Right atrium auricular region (tissue), 2 donors: ENCODE results near the gene FGF14. TPM values are rescaled to one million over a fixed set of nuclear protein-coding genes. Genes with fewer than 3 reads are reported as not detected.

Experiments
- DNase-seq: peaks from one replicate; pipeline ENCODE4 v3.0.0-alpha.2; 2019; ENCODE audit warnings: low spot score
- H3K27ac ChIP-seq, 2 donors: fragments of 200-600 bp; sonication (generic); 1 replicate in 1 of 2; 2 replicates in 1 of 2; pipeline ENCODE4 v1.5.1; 2016 to 2019
- H3K27me3 ChIP-seq, 2 donors: fragments of 200-600 bp; sonication (generic); one replicate each; pipeline versions ENCODE4 v1.5.1 to v1.6.0; 2017 to 2019
- H3K36me3 ChIP-seq: fragments of 200-600 bp; sonication (generic); one replicate; pipeline ENCODE4 v1.5.1; 2016
- H3K4me1 ChIP-seq, 2 donors: fragments of 200-600 bp; sonication (generic); one replicate each; pipeline versions ENCODE4 v1.5.1 to v1.6.0; 2017 to 2019
- H3K4me3 ChIP-seq, 2 donors: fragments of 200-600 bp; sonication (generic); 1 replicate in 1 of 2; 2 replicates in 1 of 2; pipeline ENCODE4 v1.5.1; 2017 to 2019; ENCODE audit warnings: mild to moderate bottlenecking in 1 of 2, moderate library complexity in 1 of 2
- H3K9me3 ChIP-seq, 2 donors: fragments of 200-600 bp; sonication (generic); one replicate each; pipeline ENCODE4 v1.5.1; 2019
- total RNA-seq, 2 donors: library from RNA; depleted of rRNA; stranded (reverse); fragments of >200 nt; gene quantifications; one replicate each; pipeline ENCODE4 v1.1.0, GENCODE V29; 2016
- TF ChIP-seq, protein P1 (sequence below), 2 donors: fragments of 200-600 bp; sonication (generic); IDR thresholded peaks; one replicate each; pipeline ENCODE4 v1.5.1; 2019; ENCODE audit warnings: antibody characterized with exemption in 2 of 2

The FGF14 gene
- total RNA-seq, 2 donors from 2014 or later: 1.3 to 1.7 TPM

- Histone ChIP-seq H3K9me3 (no peaks in the 10 kb centered on the region), H3K36me3 (no peaks in the 10 kb centered on the region), H3K27ac (no peak overlapping the region), H3K27me3 (no peaks in the 10 kb centered on the region), H3K4me3 (no peak overlapping the region), H3K4me1 (no peaks in the 10 kb centered on the region)
- TF ChIP-seq, protein P1, sequence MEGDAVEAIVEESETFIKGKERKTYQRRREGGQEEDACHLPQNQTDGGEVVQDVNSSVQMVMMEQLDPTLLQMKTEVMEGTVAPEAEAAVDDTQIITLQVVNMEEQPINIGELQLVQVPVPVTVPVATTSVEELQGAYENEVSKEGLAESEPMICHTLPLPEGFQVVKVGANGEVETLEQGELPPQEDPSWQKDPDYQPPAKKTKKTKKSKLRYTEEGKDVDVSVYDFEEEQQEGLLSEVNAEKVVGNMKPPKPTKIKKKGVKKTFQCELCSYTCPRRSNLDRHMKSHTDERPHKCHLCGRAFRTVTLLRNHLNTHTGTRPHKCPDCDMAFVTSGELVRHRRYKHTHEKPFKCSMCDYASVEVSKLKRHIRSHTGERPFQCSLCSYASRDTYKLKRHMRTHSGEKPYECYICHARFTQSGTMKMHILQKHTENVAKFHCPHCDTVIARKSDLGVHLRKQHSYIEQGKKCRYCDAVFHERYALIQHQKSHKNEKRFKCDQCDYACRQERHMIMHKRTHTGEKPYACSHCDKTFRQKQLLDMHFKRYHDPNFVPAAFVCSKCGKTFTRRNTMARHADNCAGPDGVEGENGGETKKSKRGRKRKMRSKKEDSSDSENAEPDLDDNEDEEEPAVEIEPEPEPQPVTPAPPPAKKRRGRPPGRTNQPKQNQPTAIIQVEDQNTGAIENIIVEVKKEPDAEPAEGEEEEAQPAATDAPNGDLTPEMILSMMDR (IDR thresholded peaks at IDR 0.05): no peak
- DNase-seq: no peak
Measured at GRCh38 chr13:101875091-101875490, 526.8 kb downstream of the FGF14 start.

GRCh38 chr13:101869553-101869952, 532.3 kb downstream of the FGF14 start:
- no peak overlapping the region for H3K4me3 ChIP-seq
- H3K36me3 ChIP-seq: no peaks in the 10 kb centered on the region
- no peak for DNase-seq
- no peaks in the 10 kb centered on the region for H3K9me3 ChIP-seq
- H3K4me1 ChIP-seq: no peaks in the 10 kb centered on the region
- no peaks in the 10 kb centered on the region for H3K27me3 ChIP-seq
- H3K27ac ChIP-seq: peak overlapping the region in 1 of 2 donors; percentile 82
- TF ChIP-seq, protein P1 (IDR thresholded peaks at IDR 0.05): no peak

GRCh38 chr13:101868585-101869469, 533.0 kb downstream of the FGF14 start:
- H3K4me1 ChIP-seq: no peaks in the 10 kb centered on the region
- no peaks in the 10 kb centered on the region for H3K36me3 ChIP-seq
- TF ChIP-seq, protein P1 (IDR thresholded peaks at IDR 0.05): no peak
- no peak for DNase-seq
- peak overlapping the region; percentile 9 to 14 for H3K4me3 ChIP-seq
- H3K27ac ChIP-seq: peak overlapping the region; percentile 32 to 82
- H3K9me3 ChIP-seq: no peaks in the 10 kb centered on the region
- H3K27me3 ChIP-seq: no peaks in the 10 kb centered on the region

GRCh38 chr13:101866889-101867581, 534.8 kb downstream of the FGF14 start:
- Histone ChIP-seq H3K4me1 (no peaks in the 10 kb centered on the region), H3K36me3 (no peaks in the 10 kb centered on the region), H3K27ac (peak overlapping the region; percentile 32 to 82), H3K9me3 (no peaks in the 10 kb centered on the region), H3K27me3 (no peaks in the 10 kb centered on the region), H3K4me3 (no peak overlapping the region)
- TF ChIP-seq, protein P1 (IDR thresholded peaks at IDR 0.05): no peak
- DNase-seq: no peak

GRCh38 chr13:101858860-101859259, 543.0 kb downstream of the FGF14 start:
- Histone ChIP-seq H3K9me3 (no peaks in the 10 kb centered on the region), H3K4me3 (no peak overlapping the region), H3K4me1 (no peaks in the 10 kb centered on the region), H3K27ac (no peak overlapping the region), H3K36me3 (no peaks in the 10 kb centered on the region), H3K27me3 (no peaks in the 10 kb centered on the region)
- TF ChIP-seq, protein P1 (IDR thresholded peaks at IDR 0.05): no peak
- no peak for DNase-seq
